ENCODE data around the gene FGF4.

The FGF4 gene

GRCh38 chr11:69817265-69818230, 42.4 kb upstream of the FGF4 start:
- CTCF ChIA-PET: interaction anchor here (0.5 to 2.3 kb wide), 2 partner anchors 16 to 40 kb away, joined by 4 to 7 read pairs; no protein-coding TSS in a partner anchor
- no peak overlapping the region for H3K27ac ChIP-seq (ENCODE audit: extremely low read depth, low read depth, low read length)
- no peaks in the 10 kb centered on the region for H3K9me3 ChIP-seq (ENCODE audit: control insufficient read depth, insufficient read depth, low read depth, low read length)
- no peaks in the 10 kb centered on the region; the same call in 1 of the 2 replicates for H3K4me1 ChIP-seq (ENCODE audit: control insufficient read depth, insufficient read depth, low read length)
- H3K36me3 ChIP-seq (ENCODE audit: control insufficient read depth in 2 of 2, insufficient read depth in 1 of 2, low read length in 2 of 2): no peaks in the 10 kb centered on the region
- POLR2A ChIA-PET: no interaction called here
- peak overlapping the region; percentile 19 for H3K4me3 ChIP-seq (ENCODE audit: low read depth, low read length)
- TF ChIP-seq CTCF (tag by site-specific recombination; IDR thresholded peaks at IDR 0.05) (no peak), ZIC2 (tag by site-specific recombination; IDR thresholded peaks at IDR 0.05) (peak; percentile 65), ZNF449 (tag by site-specific recombination; IDR thresholded peaks at IDR 0.05) (peak; percentile 93), ZBTB8A (tag by site-specific recombination; IDR thresholded peaks at IDR 0.05) (peak; percentile 72), ZFP41 (tag by site-specific recombination; IDR thresholded peaks at IDR 0.05; ENCODE audit: borderline replicate concordance) (no peak), ZNF138 (tag by site-specific recombination; IDR thresholded peaks at IDR 0.05; ENCODE audit: borderline replicate concordance) (no peak), GLIS2 (tag by site-specific recombination; IDR thresholded peaks at IDR 0.05) (peak; percentile 62; the same call in 1 of the 2 replicates), ZNF121 (tag by site-specific recombination; IDR thresholded peaks at IDR 0.05) (no peak), ZNF692 (tag by site-specific recombination; IDR thresholded peaks at IDR 0.05) (no peak), PRDM10 (tag by site-specific recombination; IDR thresholded peaks at IDR 0.05) (0 out of 2 replicates have a peak, but pooled peaks have one; percentile 24), KLF10 (tag by site-specific recombination; IDR thresholded peaks at IDR 0.05) (no peak), ZNF423 (tag by site-specific recombination; IDR thresholded peaks at IDR 0.05) (no peak), ZNF791 (tag by site-specific recombination; IDR thresholded peaks at IDR 0.05) (no peak), SP2 (tag by site-specific recombination; IDR thresholded peaks at IDR 0.05) (peak; percentile 51), ZNF777 (tag by site-specific recombination; IDR thresholded peaks at IDR 0.05; ENCODE audit: borderline replicate concordance) (peak; percentile 72; the same call in 1 of the 2 replicates), ZNF580 (tag by site-specific recombination; IDR thresholded peaks at IDR 0.05) (no peak), AEBP2 (tag by site-specific recombination; IDR thresholded peaks at IDR 0.05; ENCODE audit: borderline replicate concordance) (no peak), ZNF785 (tag by site-specific recombination; IDR thresholded peaks at IDR 0.05) (no peak), ZNF280D (tag by site-specific recombination; IDR thresholded peaks at IDR 0.05) (no peak), ZNF155 (tag by site-specific recombination; IDR thresholded peaks at IDR 0.05) (no peak)
